WERI-Rb-1 (cell line): ENCODE data around the gene PDLIM1.
A peak's percentile ranks its signal among the peaks of the same experiment; 100 is the strongest.

Experiments
- DNase-seq: peaks from one replicate; pipeline ENCODE4 v3.0.0-alpha.2; 2020
- H3K27ac ChIP-seq: fragments of 250-450 bp; sonication (Bioruptor Pico); 2 replicates; pipeline ENCODE4 v1.5.1; 2020; ENCODE audit warnings: mild to moderate bottlenecking, moderate library complexity
- H3K27me3 ChIP-seq: fragments of 250-450 bp; sonication (Bioruptor Pico); 2 replicates; pipeline ENCODE4 v1.5.1; 2021; ENCODE audit warnings: mild to moderate bottlenecking, low read depth, moderate library complexity; ENCODE audit not compliant: insufficient read depth, severe bottlenecking
- H3K36me3 ChIP-seq: fragments of 250-450 bp; sonication (Bioruptor Pico); 2 replicates; pipeline ENCODE4 v1.5.1; 2020; ENCODE audit warnings: mild to moderate bottlenecking, moderate library complexity
- H3K4me3 ChIP-seq: 2 replicates; pipeline ENCODE4 v1.5.1; 2011; ENCODE audit warnings: low read depth, mild to moderate bottlenecking, control low read depth, low read length
- H3K9me3 ChIP-seq: fragments of 250-450 bp; sonication (Bioruptor Pico); 2 replicates; pipeline ENCODE4 v1.5.1; 2021; ENCODE audit warnings: mild to moderate bottlenecking, moderate library complexity; ENCODE audit not compliant: severe bottlenecking
- TF ChIP-seq, protein P1 (sequence below): IDR thresholded peaks from 2 replicates; pipeline ENCODE4 v1.5.1; 2011; ENCODE audit warnings: low read depth, mild to moderate bottlenecking, control low read depth, inconsistent platforms, low read length

The PDLIM1 gene

DNA sequence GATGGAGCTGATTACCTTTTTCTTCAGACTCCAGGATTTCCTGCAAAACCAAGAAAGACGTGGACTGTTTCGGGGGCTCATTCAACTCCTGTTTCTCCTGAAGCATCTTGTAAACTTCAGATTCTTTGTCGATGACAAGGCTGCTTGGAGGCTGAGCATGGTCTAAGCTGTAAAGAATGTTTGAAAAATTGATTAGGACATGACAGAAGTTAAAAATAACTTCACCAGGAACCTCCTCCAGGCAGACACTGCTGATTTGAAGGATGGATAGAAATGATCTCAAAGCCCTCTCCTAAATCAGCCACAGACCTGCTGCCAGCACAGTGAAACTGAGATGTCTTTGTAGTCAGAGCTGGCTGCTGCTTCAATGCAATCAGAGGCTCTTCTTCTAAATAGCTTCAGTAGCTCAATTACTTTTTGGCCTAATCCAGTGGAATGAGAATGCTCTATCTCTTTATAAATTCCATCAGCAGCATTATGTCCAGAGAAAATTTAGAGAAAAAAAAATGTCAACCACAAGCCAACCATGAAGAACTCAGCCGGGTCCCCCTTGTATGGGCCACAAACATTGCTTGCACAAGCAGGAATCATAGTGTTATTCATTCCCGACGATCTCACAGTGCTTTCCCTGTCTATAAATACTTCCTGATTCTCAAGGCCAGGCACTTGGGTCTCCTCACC lies 43.5 kb downstream of the PDLIM1 start:
- H3K27me3 ChIP-seq, result no peaks in the 10 kb centered on the region
- no peaks in the 10 kb centered on the region for H3K9me3 ChIP-seq
- DNase-seq, result no peak
- H3K4me3 ChIP-seq, result no peak overlapping the region
- TF ChIP-seq, protein P1, sequence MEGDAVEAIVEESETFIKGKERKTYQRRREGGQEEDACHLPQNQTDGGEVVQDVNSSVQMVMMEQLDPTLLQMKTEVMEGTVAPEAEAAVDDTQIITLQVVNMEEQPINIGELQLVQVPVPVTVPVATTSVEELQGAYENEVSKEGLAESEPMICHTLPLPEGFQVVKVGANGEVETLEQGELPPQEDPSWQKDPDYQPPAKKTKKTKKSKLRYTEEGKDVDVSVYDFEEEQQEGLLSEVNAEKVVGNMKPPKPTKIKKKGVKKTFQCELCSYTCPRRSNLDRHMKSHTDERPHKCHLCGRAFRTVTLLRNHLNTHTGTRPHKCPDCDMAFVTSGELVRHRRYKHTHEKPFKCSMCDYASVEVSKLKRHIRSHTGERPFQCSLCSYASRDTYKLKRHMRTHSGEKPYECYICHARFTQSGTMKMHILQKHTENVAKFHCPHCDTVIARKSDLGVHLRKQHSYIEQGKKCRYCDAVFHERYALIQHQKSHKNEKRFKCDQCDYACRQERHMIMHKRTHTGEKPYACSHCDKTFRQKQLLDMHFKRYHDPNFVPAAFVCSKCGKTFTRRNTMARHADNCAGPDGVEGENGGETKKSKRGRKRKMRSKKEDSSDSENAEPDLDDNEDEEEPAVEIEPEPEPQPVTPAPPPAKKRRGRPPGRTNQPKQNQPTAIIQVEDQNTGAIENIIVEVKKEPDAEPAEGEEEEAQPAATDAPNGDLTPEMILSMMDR, result no peak
- H3K36me3 ChIP-seq, result peaks cover 47% of the 10 kb centered on the region
- H3K27ac ChIP-seq, result peak overlapping the region; percentile 18

DNA sequence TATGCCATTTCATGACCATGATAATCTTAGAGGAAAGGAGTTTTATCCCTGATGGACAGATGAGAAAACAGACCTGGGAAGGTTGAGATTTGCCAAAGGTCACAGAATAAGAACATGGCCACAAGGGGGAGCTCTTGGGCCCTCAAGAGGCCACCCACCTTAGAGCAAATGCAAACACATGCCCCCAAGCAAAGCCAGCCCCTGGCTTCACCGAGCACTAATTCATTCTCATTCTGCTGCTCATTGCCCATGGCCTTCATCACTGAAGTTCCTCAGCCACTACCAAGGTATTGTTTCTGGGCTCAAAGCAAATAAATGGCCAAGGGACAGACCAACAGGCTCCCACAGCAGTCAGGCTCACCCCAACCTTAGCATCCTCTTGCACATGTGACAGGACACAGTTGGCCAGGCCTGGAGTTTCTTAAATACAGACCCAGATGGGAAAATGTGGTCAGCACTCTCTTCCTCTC lies 44.2 kb downstream of the PDLIM1 start:
- Histone ChIP-seq H3K27ac (peak overlapping the region; percentile 18), H3K36me3 (peaks cover 49% of the 10 kb centered on the region), H3K9me3 (no peaks in the 10 kb centered on the region), H3K4me3 (no peak overlapping the region), H3K27me3 (no peaks in the 10 kb centered on the region)
- peak; percentile 71 for DNase-seq
- TF ChIP-seq, protein P1, result peak; percentile 75

DNA sequence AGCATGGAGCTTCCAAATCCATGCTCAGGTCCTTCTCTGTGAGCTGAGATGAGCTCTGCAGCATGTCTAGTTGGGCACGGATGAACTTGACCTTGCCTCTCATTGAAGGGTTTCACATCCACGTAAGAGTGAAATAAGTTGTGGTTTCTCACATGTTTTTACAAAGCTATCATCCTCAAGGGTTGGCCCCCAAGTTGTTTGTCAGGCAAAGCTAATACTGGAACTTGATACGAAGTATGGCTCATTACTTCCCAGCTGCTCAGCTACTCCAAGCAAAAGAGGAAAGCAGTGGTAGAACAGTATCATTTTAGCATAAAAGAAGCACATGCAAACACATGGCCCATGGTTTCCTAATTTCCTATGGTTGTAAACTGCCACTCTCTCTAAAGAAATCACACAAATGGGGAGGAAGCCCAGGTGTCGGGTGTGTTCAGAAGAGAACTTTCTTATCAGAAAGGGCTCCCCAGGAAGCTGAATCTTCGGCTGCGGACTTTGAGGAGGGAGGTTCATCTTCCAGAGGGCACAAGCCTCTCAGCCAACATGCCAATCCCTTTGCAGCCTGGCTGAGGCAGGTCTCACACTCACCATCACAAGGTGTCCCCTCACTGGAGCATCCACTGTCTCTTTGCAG lies 45.3 kb downstream of the PDLIM1 start:
- Histone ChIP-seq H3K36me3 (peaks cover 58% of the 10 kb centered on the region), H3K9me3 (no peaks in the 10 kb centered on the region), H3K27ac (no peak overlapping the region), H3K4me3 (no peak overlapping the region), H3K27me3 (no peaks in the 10 kb centered on the region)
- no peak for DNase-seq
- TF ChIP-seq, protein P1, result no peak

DNA sequence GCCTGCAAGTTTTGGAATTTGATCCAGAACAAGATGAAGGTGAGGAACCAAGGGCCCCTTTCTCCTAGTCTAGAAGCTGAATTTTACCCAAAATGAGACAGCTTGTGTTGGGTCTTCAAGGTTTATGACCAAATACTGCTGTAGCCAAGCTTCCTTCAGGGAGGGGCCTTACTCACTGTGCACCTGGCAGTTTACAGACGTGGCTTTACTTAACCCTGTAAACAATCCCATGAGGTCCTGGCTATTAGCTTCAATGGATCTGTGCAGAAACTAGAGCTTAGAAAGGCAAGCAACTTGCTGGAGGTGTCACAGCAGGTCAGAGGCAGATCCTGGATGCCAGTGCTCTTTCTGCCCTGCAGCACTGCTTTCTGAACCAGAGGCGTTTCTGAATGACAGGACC lies 46.7 kb downstream of the PDLIM1 start:
- TF ChIP-seq, protein P1, result no peak
- no peaks in the 10 kb centered on the region for H3K27me3 ChIP-seq
- no peak overlapping the region for H3K27ac ChIP-seq
- peaks cover 71% of the 10 kb centered on the region for H3K36me3 ChIP-seq
- no peak for DNase-seq
- H3K9me3 ChIP-seq, result no peaks in the 10 kb centered on the region
- H3K4me3 ChIP-seq, result no peak overlapping the region

DNA sequence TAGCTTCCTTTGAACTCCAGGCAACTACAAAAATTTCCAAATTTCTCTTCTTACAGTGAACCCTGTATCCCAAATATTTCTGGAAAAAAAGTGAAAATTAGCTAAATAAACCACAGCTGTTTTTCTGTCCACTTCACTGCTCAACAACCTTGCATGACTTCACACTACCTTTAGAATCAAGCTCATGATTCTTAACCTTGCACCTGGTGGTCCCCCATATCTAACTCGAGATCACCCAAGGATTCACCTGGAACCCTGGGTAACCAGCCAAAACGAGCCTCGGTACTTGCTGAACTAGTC lies 47.5 kb downstream of the PDLIM1 start:
- TF ChIP-seq, protein P1, result no peak
- DNase-seq, result no peak
- H3K36me3 ChIP-seq, result peaks cover 74% of the 10 kb centered on the region
- no peaks in the 10 kb centered on the region for H3K27me3 ChIP-seq
- H3K9me3 ChIP-seq, result no peaks in the 10 kb centered on the region
- no peak overlapping the region for H3K27ac ChIP-seq
- no peak overlapping the region for H3K4me3 ChIP-seq
